Fibroblast of lung (primary cell): ENCODE results near the gene INSC.

Experiments used
- EZH2 ChIP-seq: IDR thresholded peaks from 2 replicates; pipeline ENCODE4 v1.5.1; 2012; ENCODE audit warnings: low read length, control low read depth, mild to moderate bottlenecking; ENCODE audit errors: missing control alignments
- TF ChIP-seq, protein P1 (sequence below), 2 donors: IDR thresholded peaks in 1 of 2; conservative IDR thresholded peaks in 1 of 2; 1 replicate in 1 of 2; 2 replicates in 1 of 2; pipeline ENCODE4 v1.5.1; 2011 to 2012; ENCODE audit warnings: low read length in 2 of 2, control low read depth in 1 of 2, inconsistent platforms in 1 of 2, low read depth in 1 of 2, mild to moderate bottlenecking in 1 of 2

DNA sequence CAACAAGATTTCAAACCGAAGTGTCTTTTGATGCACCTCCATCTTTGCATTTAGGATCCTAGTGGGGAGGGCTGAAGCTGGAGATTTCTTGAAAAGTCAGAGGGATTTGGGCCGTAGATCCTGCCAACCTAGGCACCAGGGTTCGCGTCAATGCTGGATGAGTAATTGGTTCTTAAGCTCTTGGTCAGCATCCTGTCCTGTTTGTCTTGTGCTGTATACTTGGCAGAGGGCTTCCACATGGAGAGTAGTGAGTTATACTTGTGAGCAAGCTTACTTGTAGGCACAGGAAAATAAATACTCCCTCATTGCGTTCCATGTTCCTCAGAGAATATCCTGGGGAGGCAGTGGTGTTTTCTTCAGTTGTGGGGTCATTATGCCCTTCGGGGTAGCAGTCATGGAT, 12.6 kb downstream of the INSC start:
- no peak for TF ChIP-seq EZH2
- TF ChIP-seq, protein P1, sequence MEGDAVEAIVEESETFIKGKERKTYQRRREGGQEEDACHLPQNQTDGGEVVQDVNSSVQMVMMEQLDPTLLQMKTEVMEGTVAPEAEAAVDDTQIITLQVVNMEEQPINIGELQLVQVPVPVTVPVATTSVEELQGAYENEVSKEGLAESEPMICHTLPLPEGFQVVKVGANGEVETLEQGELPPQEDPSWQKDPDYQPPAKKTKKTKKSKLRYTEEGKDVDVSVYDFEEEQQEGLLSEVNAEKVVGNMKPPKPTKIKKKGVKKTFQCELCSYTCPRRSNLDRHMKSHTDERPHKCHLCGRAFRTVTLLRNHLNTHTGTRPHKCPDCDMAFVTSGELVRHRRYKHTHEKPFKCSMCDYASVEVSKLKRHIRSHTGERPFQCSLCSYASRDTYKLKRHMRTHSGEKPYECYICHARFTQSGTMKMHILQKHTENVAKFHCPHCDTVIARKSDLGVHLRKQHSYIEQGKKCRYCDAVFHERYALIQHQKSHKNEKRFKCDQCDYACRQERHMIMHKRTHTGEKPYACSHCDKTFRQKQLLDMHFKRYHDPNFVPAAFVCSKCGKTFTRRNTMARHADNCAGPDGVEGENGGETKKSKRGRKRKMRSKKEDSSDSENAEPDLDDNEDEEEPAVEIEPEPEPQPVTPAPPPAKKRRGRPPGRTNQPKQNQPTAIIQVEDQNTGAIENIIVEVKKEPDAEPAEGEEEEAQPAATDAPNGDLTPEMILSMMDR (conservative IDR thresholded peaks at IDR 0.05 in 1 of 2, IDR thresholded peaks at IDR 0.05 in 1 of 2; ENCODE audit: low read depth in 1 of 2, low read length in 2 of 2) = no peak
